Measurements from ENCODE around the gene FAM8A1. TPM values are rescaled to one million over a fixed set of nuclear protein-coding genes. Genes with fewer than 3 reads are reported as not detected.
A peak's percentile ranks its signal among the peaks of the same experiment; 100 is the strongest.

Gene FAM8A1
- total and polyA plus RNA-seq, 2 of the 13 experiments (the other 11 are each of a cell fraction or from before 2014, with no cell fraction given): 30.5 to 34.3 TPM

DNA sequence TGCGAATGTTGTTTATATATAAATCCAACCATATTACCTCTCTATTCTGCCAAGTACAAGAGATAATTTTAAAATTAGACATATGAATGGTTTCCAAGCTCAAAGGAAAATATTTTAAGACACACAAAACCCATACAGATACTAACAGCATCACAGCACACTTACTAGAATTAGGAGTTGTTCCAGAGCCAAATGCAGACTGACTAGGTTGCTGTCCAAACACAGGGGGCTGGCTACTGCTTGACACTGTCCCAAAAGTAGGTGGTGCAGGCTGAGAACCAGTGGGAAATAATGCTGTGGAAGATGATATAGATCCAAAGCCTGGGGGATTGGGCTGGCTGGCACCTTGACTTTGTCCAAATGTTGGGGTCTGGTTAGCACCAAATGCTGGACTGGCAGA, 24.3 kb downstream of the FAM8A1 start:
- H3K9ac ChIP-seq (ENCODE audit: insufficient read depth, low read depth, low read length): no peak overlapping the region
- H4K20me1 ChIP-seq (ENCODE audit: insufficient read depth, low read length): no peaks in the 10 kb centered on the region
- no peaks in the 10 kb centered on the region for H3K9me3 ChIP-seq (ENCODE audit: low read length)
- peaks cover 17 to 86% of the 10 kb centered on the region in 2 experiments for H3K36me3 ChIP-seq (replicated peaks in 1 of 2; ENCODE audit: control insufficient read depth in 1 of 2, insufficient read depth in 2 of 2, low read length in 2 of 2)
- H3K79me2 ChIP-seq (ENCODE audit: insufficient read depth, low read length): peaks cover 4% of the 10 kb centered on the region
- ChIA-PET CTCF (ENCODE audit: low intra/inter-chr PET ratio, low total read pairs) (no interaction called here), POLR2A (no interaction called here)
- no peaks in the 10 kb centered on the region for H3K4me1 ChIP-seq (ENCODE audit: insufficient read depth, low read length)
- no peak overlapping the region for H3K27ac ChIP-seq (ENCODE audit: extremely low read length, insufficient read depth, low read length)
- no peak overlapping the region for H3K4me3 ChIP-seq (replicated peaks in 1 of 3; ENCODE audit: insufficient read depth in 1 of 3, low read depth in 2 of 3, low read length in 3 of 3)
- in situ Hi-C loops (cut with HindIII; ENCODE audit: extremely low pct_ligation_motif_present, low pct_unique_long_range_greater_than_20kb): no loop called here
- no peak for DNase-seq (ENCODE audit: low spot score)
- H2AFZ ChIP-seq (ENCODE audit: low read length): no peak overlapping the region
- no peak overlapping the region for H3K4me2 ChIP-seq (ENCODE audit: low read depth, low read length)
- no TSS peak for BruUV-seq (replicated peaks)
- intact Hi-C loops (cut with micrococcal nuclease; ENCODE audit: unreplicated experiment): no loop called here
- ATAC-seq: no peak
- H3K27me3 ChIP-seq (ENCODE audit: control insufficient read depth in 1 of 2, insufficient read depth in 2 of 2, low read length in 2 of 2): no peaks in the 10 kb centered on the region
- WGBS (ENCODE audit: low lambda C conversion rate): 96% methylated on average over 1 of the region's 1 CpG
- FAIRE-seq: no peak
- TF ChIP-seq, protein P1, sequence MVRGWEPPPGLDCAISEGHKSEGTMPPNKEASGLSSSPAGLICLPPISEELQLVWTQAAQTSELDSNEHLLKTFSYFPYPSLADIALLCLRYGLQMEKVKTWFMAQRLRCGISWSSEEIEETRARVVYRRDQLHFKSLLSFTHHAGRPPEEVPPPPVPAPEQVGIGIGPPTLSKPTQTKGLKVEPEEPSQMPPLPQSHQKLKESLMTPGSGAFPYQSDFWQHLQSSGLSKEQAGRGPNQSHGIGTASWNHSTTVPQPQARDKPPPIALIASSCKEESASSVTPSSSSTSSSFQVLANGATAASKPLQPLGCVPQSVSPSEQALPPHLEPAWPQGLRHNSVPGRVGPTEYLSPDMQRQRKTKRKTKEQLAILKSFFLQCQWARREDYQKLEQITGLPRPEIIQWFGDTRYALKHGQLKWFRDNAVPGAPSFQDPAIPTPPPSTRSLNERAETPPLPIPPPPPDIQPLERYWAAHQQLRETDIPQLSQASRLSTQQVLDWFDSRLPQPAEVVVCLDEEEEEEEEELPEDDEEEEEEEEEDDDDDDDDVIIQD (CRISPR knock-in tag; IDR thresholded peaks at IDR 0.05; ENCODE audit: low read depth): no peak
- TF ChIP-seq WIZ (CRISPR knock-in tag; IDR thresholded peaks at IDR 0.05) (no peak), EEA1 (CRISPR knock-in tag; IDR thresholded peaks at IDR 0.05; ENCODE audit: borderline replicate concordance) (no peak), NCOA5 (CRISPR knock-in tag; IDR thresholded peaks at IDR 0.05) (no peak), SYNCRIP (IDR thresholded peaks at IDR 0.05; ENCODE audit: insufficient read depth, low read depth, low read length) (no peak)

DNA sequence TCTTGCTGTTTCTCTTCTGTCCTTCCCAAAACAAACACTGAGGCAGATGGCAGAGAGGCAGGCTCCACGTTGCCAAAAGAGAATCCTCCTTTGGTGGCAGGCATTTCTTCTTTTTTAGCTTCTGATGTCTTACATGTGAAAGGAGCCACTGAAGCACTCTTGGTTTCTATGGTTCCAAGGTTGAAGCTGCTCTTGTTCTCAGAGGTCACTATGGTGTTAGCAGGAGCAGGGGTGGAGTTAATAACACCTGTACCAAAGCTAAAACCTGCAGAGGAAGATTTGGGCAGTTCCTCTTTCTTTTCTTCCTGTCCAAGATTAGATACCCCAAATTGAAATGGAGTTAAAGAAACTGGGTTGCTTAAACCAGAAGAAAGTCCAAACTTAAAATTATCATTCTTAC, 28.8 kb downstream of the FAM8A1 start:
- in situ Hi-C loops (cut with HindIII; ENCODE audit: extremely low pct_ligation_motif_present, low pct_unique_long_range_greater_than_20kb): no loop called here
- no peak overlapping the region for H3K4me3 ChIP-seq (replicated peaks in 1 of 3; ENCODE audit: insufficient read depth in 1 of 3, low read depth in 2 of 3, low read length in 3 of 3)
- H3K27me3 ChIP-seq (ENCODE audit: control insufficient read depth in 1 of 2, insufficient read depth in 2 of 2, low read length in 2 of 2): no peaks in the 10 kb centered on the region
- no peak overlapping the region for H3K9ac ChIP-seq (ENCODE audit: insufficient read depth, low read depth, low read length)
- H3K4me1 ChIP-seq (ENCODE audit: insufficient read depth, low read length): peaks cover 19% of the 10 kb centered on the region
- FAIRE-seq: no peak
- no peaks in the 10 kb centered on the region for H4K20me1 ChIP-seq (ENCODE audit: insufficient read depth, low read length)
- no peak for DNase-seq (ENCODE audit: low spot score)
- H3K27ac ChIP-seq (ENCODE audit: extremely low read length, insufficient read depth, low read length): no peak overlapping the region
- TF ChIP-seq RBM22 (optimal IDR thresholded peaks at IDR 0.05; ENCODE audit: low read length) (peak; percentile 70), JUN (CRISPR knock-in tag; IDR thresholded peaks at IDR 0.05) (no peak), HDAC6 (IDR thresholded peaks at IDR 0.05; ENCODE audit: low read depth, low read length) (no peak), ZFAT (CRISPR knock-in tag; conservative IDR thresholded peaks at IDR 0.05) (no peak), CREB1 (IDR thresholded peaks at IDR 0.05) (no peak), CREB1 (CRISPR knock-in tag; IDR thresholded peaks at IDR 0.05) (no peak)
- TF ChIP-seq, protein P2, sequence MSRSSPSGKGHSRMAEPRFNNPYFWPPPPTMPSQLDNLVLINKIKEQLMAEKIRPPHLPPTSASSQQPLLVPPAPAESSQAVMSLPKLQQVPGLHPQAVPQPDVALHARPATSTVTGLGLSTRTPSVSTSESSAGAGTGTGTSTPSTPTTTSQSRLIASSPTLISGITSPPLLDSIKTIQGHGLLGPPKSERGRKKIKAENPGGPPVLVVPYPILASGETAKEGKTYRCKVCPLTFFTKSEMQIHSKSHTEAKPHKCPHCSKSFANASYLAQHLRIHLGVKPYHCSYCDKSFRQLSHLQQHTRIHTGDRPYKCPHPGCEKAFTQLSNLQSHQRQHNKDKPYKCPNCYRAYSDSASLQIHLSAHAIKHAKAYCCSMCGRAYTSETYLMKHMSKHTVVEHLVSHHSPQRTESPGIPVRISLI (CRISPR knock-in tag; IDR thresholded peaks at IDR 0.05; ENCODE audit: borderline replicate concordance): no peak
- no peaks in the 10 kb centered on the region for H3K79me2 ChIP-seq (ENCODE audit: insufficient read depth, low read length)
- H3K36me3 ChIP-seq (replicated peaks in 1 of 2; ENCODE audit: control insufficient read depth in 1 of 2, insufficient read depth in 2 of 2, low read length in 2 of 2): peaks cover 20 to 83% of the 10 kb centered on the region in 2 experiments
- H3K9me3 ChIP-seq (ENCODE audit: low read length): no peaks in the 10 kb centered on the region
- 96% methylated on average over 1 of the region's 1 CpG for WGBS (ENCODE audit: low lambda C conversion rate)
- ChIA-PET POLR2A (interaction anchor here (0.6 to 1.3 kb wide), 2 partner anchors 28 to 83 kb away, joined by 3 read pairs; partner anchors contain the start of gene FAM8A1), CTCF (ENCODE audit: low intra/inter-chr PET ratio, low total read pairs) (no interaction called here)
- no peak overlapping the region for H3K4me2 ChIP-seq (ENCODE audit: low read depth, low read length)
- no peak overlapping the region for H2AFZ ChIP-seq (ENCODE audit: low read length)
- ATAC-seq: no peak
- intact Hi-C loops (cut with micrococcal nuclease; ENCODE audit: unreplicated experiment): no loop called here
- BruUV-seq (replicated peaks): TSS peak; percentile 35
